PC-9 (cell line): Measurements from ENCODE around the gene WBP4. TPM values are rescaled to one million over a fixed set of nuclear protein-coding genes. Genes with fewer than 3 reads are reported as not detected.

Experiments used
- BruUV-seq: library from RNA; stranded (reverse); fragments of 400-500 nt; replicated peaks from 2 replicates; lab custom pipeline; 2021; lab: Mats Ljungman, UMichigan
- CTCF ChIA-PET: fragments of 300-600 bp; sonication (Branson Sonifier 250); formaldehyde crosslinking; loops from one replicate; lab custom pipeline; 2022; ENCODE audit warnings: antibody characterized with exemption; lab: Charles Lee
- POLR2A ChIA-PET: fragments of 300-600 bp; sonication (Branson Sonifier 250); formaldehyde crosslinking; loops from one replicate; lab custom pipeline; 2022; ENCODE audit warnings: antibody characterized with exemption; ENCODE audit not compliant: unreplicated experiment; lab: Charles Lee
- DNase-seq, 2 experiments: peaks; one replicate each; pipeline versions ENCODE4 v3.0.0 to v3.0.0-alpha.2; 2015 to 2022; ENCODE audit warnings: mixed read lengths in 1 of 2
- H2AFZ ChIP-seq: fragments of 200-600 bp; sonication (generic); 2 replicates; pipeline ENCODE4 v1.8.1; 2017; ENCODE audit warnings: antibody characterized with exemption
- H3F3A ChIP-seq: fragments of 200-600 bp; sonication (generic); 2 replicates; pipeline ENCODE4 v1.8.1; 2017; ENCODE audit warnings: antibody characterized with exemption, mild to moderate bottlenecking, low read depth; ENCODE audit not compliant: insufficient read depth
- H3K27ac ChIP-seq: fragments of 200-600 bp; sonication (generic); 2 replicates; pipeline ENCODE4 v1.6.1; 2016; ENCODE audit warnings: mixed run types
- H3K27me3 ChIP-seq: fragments of 200-600 bp; sonication (generic); 2 replicates; pipeline ENCODE4 v1.6.1; 2016; ENCODE audit warnings: low read depth, mixed run types; ENCODE audit not compliant: insufficient read depth
- H3K36me3 ChIP-seq: fragments of 200-600 bp; sonication (generic); 2 replicates; pipeline ENCODE4 v1.6.1; 2016; ENCODE audit warnings: low read depth, mixed run types
- H3K4me1 ChIP-seq: fragments of 200-600 bp; sonication (generic); replicated peaks from 2 replicates; pipeline ENCODE4 v1.6.1; 2016; ENCODE audit warnings: mixed run types; ENCODE audit not compliant: insufficient read depth
- H3K4me2 ChIP-seq: fragments of 200-600 bp; sonication (generic); 2 replicates; pipeline ENCODE4 v1.6.1; 2017; ENCODE audit warnings: mixed run types
- H3K4me3 ChIP-seq: fragments of 200-600 bp; sonication (generic); 2 replicates; pipeline ENCODE4 v1.6.1; 2016; ENCODE audit warnings: mixed run types
- H3K79me2 ChIP-seq: fragments of 200-600 bp; sonication (generic); 2 replicates; pipeline ENCODE4 v1.6.1; 2017; ENCODE audit warnings: low read depth, mixed run types
- H3K9me2 ChIP-seq: fragments of 200-600 bp; sonication (generic); 2 replicates; pipeline ENCODE4 v1.8.1; 2017; ENCODE audit warnings: mild to moderate bottlenecking; ENCODE audit not compliant: insufficient read depth
- H3K9me3 ChIP-seq: fragments of 200-600 bp; sonication (generic); 2 replicates; pipeline ENCODE4 v1.8.1; 2016; ENCODE audit warnings: low read depth; ENCODE audit not compliant: insufficient read depth
- H4K20me1 ChIP-seq: fragments of 200-600 bp; sonication (generic); 2 replicates; pipeline ENCODE4 v1.8.1; 2017; ENCODE audit not compliant: insufficient read depth
- CTCF ChIP-seq: fragments of 200-600 bp; sonication (generic); conservative IDR thresholded peaks from 2 replicates; pipeline ENCODE4 v1.6.1; 2017; ENCODE audit warnings: mixed run types, antibody characterized with exemption, mild to moderate bottlenecking, moderate library complexity
- EZH2 ChIP-seq: fragments of 200-600 bp; sonication (generic); IDR thresholded peaks from 2 replicates; pipeline ENCODE4 v1.8.0; 2017; ENCODE audit warnings: antibody characterized with exemption, low read depth
- intact Hi-C: fragments of 100-400 bp; cut with micrococcal nuclease; formaldehyde crosslinking; loops from one replicate; pipeline ENCODE4 v1.10.0; 2022; ENCODE audit not compliant: unreplicated experiment
- total RNA-seq: library from RNA; stranded (reverse); gene quantifications from 2 replicates; pipeline ENCODE4 v1.2.3, GENCODE V29; 2021

WBP4 gene
- total RNA-seq, 1 experiment from 2014 or later = 6.3 TPM

- ChIA-PET CTCF (no interaction called here), POLR2A (no interaction called here)
- no peaks in the 10 kb centered on the region for H3K9me2 ChIP-seq
- no peaks in the 10 kb centered on the region for H3K4me1 ChIP-seq
- no peak overlapping the region for H3K27ac ChIP-seq
- intact Hi-C loops = loop anchor here (2.0 kb wide), 3 partner anchors 148 to 1036 kb away; no protein-coding TSS in a partner anchor
- H3K27me3 ChIP-seq = no peaks in the 10 kb centered on the region
- no peak overlapping the region for H2AFZ ChIP-seq
- H3K36me3 ChIP-seq = no peaks in the 10 kb centered on the region; the same call in 1 of the 2 replicates
- no peaks in the 10 kb centered on the region for H3F3A ChIP-seq
- BruUV-seq = no TSS peak
- no peaks in the 10 kb centered on the region for H4K20me1 ChIP-seq
- H3K9me3 ChIP-seq = no peaks in the 10 kb centered on the region
- TF ChIP-seq EZH2 (no peak), CTCF (peak; percentile 70)
- peak in 1 of 2 experiments; percentile 6 for DNase-seq
- no peaks in the 10 kb centered on the region for H3K79me2 ChIP-seq
- H3K4me2 ChIP-seq = no peak overlapping the region
- H3K4me3 ChIP-seq = no peak overlapping the region
Measured at GRCh38 chr13:41075034-41075433, 13.7 kb downstream of the WBP4 start.

- Histone ChIP-seq H3K4me1 (no peaks in the 10 kb centered on the region), H3K9me3 (no peaks in the 10 kb centered on the region), H4K20me1 (no peaks in the 10 kb centered on the region), H3K36me3 (no peaks in the 10 kb centered on the region; the same call in 1 of the 2 replicates), H3F3A (no peaks in the 10 kb centered on the region), H2AFZ (no peak overlapping the region), H3K27me3 (no peaks in the 10 kb centered on the region), H3K79me2 (no peaks in the 10 kb centered on the region), H3K4me2 (no peak overlapping the region), H3K9me2 (no peaks in the 10 kb centered on the region), H3K4me3 (no peak overlapping the region), H3K27ac (no peak overlapping the region)
- BruUV-seq = no TSS peak
- TF ChIP-seq CTCF (no peak), EZH2 (no peak)
- ChIA-PET CTCF (no interaction called here), POLR2A (no interaction called here)
- intact Hi-C loops = loop anchor here (2.0 kb wide), 3 partner anchors 147 to 1035 kb away; no protein-coding TSS in a partner anchor
- no peak for DNase-seq
Measured at GRCh38 chr13:41075485-41075884, 14.2 kb downstream of the WBP4 start.

GRCh38 chr13:41077475-41077874 lies 16.2 kb downstream of the WBP4 start:
- H3K4me1 ChIP-seq = no peaks in the 10 kb centered on the region
- no peak overlapping the region for H3K4me2 ChIP-seq
- no peaks in the 10 kb centered on the region for H3F3A ChIP-seq
- POLR2A ChIA-PET = no interaction called here
- no peak overlapping the region for H2AFZ ChIP-seq
- H3K27me3 ChIP-seq = no peaks in the 10 kb centered on the region
- TF ChIP-seq CTCF (no peak), EZH2 (no peak)
- no peaks in the 10 kb centered on the region; the same call in 1 of the 2 replicates for H3K36me3 ChIP-seq
- H3K4me3 ChIP-seq = no peak overlapping the region
- no peak overlapping the region for H3K27ac ChIP-seq
- no peaks in the 10 kb centered on the region for H4K20me1 ChIP-seq
- H3K9me2 ChIP-seq = no peaks in the 10 kb centered on the region
- intact Hi-C loops = no loop called here
- no peaks in the 10 kb centered on the region for H3K9me3 ChIP-seq
- no TSS peak for BruUV-seq
- DNase-seq = no peak
- CTCF ChIA-PET = no interaction called here
- no peaks in the 10 kb centered on the region for H3K79me2 ChIP-seq
